CD4-positive, alpha-beta T cell treated with Interleukin-17A for 1 hour (primary cell): ENCODE results near the gene FCSK.

Experiments
- DNase-seq: peaks from one replicate; pipeline ENCODE4 v3.0.0-alpha.2; 2020

The FCSK gene

DNA sequence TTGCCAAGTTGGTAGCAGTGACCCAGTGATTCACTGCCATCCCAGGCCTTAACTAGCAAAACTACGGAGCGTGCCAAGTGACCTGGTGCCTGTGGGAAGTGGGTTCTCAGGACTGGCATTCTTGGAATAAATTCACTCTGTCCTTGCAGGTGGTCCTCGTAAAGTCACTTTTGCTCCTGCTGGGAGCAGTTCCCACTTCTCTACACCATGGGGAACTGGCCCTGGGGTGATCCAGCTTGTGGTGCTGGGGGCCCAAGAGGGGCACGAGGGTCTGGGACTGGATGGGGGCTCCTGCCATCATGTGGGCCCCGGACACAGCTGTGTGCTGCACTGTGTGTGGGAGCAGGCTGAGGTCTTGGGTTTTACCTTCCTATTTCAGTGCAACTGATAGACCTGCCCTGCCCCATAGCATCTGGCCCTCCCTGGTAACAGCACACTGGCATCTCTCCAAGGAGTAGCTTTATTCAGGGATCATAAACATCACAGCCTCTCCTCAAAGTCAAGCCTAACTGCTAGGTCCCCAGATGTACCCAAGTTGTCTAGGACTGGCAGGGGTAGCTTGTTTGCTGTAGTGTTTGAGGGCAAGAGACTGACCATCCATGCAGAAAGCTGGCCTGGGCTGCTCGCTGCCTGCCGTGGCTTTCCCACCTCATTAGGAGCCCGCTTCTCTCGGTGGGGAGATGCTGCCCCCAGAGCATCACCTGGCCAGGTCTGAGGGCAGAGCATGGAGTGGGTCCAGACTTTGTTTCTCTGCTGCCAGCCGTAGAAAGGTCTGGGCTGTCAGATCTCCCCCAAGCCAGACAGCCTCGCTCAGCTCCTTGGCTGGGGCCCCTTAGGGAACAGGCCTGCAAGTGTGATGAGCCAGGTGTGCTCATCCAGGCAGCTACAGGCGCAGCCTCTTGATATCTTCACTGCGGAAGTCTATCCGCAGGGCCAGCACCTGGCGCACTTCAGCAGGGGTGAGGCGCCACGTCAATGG lies 26.0 kb downstream of the FCSK start:
- no peak for DNase-seq

DNA sequence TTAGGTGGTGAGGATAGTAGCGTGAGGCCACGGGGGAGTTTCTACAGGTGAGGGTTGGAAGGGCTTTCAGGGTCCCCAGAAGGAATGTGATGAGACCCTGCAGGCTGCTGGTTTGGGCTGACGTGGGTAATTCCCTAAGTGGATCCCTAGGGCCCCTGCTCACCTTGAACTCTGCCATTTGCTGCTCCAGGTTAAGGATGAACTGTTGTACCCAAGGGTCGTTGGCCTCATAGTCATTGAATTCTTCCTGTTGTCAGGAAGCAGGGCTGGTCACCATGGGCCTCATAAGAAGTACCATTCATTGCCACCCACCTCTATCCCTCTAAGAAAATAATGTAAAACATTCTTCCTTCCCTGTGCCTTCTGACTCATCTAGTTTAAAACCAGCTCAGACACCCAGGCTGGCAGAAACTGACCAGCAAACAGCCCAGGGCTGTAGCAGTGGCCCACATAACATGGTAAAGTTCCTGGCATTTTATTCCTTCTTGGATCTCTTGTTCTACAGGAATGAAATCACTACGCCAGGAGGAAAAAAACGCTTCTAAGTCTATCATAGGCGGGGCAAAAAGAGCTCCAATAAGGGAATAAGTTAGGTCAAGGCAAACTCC lies 27.6 kb downstream of the FCSK start:
- no peak for DNase-seq

DNA sequence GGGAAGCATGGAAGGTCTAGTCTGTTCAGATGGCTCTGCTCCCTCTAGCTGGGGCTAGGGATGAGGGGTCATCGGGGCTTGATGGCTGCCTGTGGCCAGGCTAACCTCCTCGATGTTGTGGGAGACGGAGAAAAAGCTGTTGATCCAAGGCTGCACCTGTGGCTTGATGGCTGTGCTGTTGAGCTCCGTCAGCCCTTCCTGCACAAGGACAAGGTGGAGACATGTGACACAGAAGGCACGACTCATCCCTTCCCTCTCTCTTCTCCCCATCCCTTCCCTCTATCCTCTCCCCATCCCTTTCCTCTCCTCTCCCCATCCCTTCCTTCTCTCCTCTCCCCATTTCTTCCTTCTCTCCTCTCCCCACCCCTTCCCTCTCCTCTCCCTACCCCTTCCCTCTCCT lies 28.2 kb downstream of the FCSK start:
- DNase-seq = no peak

DNA sequence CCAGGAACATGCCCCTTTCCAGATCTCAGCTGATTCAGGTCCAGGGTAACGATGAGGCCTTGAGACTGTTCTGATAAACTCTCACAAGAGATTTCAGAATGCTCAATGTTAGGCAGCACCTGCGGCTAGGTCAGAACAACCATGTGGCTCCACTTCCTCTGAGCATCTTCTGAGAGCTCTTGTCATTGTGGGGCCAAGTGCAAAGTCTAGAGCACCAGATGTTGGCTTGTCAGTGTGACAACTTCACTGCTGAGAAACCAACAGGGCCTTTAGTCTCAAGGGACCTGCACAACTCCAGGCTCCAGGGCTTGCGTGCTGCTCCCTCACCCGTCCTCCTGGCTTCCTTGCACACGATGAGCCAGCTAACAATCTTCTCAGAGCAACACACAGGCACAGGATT lies 29.0 kb downstream of the FCSK start:
- DNase-seq = no peak

DNA sequence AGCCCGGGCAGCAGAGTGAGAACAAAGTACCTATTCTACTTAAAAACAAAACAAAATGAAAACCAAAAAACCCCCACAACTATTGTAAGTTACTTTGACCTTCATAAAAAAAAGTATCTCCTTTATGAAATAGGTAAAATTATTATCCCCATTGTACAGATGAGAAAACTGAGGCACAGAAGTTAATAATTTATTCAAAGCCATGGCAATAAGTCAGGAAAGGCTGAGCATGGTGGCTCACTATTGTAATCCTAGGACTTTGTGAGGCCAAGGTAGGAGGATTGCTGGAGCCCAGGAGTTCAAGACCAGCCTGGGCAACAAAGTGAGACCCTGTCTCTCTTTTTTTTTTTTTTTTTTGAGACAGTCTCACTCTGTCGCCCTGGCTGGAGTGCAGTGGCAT lies 30.5 kb downstream of the FCSK start:
- DNase-seq = no peak

DNA sequence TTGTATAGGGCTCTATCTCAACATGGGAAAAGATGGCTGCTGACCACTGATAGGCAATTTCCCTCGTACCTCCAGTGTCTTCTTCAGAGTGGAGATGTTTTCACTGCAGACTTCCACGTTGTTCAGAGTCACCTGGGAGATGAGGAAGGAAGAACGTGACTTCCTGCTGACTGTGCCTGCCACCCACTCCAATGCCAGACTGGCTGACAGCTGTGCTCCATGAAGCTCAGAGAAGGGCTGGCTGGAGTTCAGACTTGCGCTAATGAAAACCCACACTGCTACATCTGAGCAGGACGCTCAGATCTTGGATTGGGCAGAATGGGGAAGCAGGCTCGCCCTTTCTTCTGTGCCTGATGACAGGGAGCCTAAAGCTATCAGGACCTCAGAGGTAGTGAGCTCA lies 35.9 kb downstream of the FCSK start:
- no peak for DNase-seq

DNA sequence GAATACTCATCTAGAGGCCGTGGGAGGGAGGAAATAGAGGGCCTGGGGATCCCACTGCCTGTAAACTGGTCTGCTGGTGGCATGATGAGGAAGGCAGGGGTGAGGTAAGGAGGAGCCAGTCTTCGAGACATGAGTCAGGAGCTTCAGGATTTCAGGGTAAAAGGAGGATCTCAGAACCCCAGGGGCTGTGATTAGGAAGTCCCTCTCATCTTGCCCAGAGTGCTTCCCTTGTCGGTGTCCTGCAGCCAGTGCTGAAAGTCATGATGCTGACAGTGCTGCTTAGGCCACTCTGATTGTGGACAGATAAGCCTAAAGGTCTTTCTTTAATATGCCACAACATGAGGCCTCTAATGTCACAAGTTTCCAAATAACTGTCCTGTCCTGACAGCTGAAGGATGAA lies 39.4 kb downstream of the FCSK start:
- no peak for DNase-seq

DNA sequence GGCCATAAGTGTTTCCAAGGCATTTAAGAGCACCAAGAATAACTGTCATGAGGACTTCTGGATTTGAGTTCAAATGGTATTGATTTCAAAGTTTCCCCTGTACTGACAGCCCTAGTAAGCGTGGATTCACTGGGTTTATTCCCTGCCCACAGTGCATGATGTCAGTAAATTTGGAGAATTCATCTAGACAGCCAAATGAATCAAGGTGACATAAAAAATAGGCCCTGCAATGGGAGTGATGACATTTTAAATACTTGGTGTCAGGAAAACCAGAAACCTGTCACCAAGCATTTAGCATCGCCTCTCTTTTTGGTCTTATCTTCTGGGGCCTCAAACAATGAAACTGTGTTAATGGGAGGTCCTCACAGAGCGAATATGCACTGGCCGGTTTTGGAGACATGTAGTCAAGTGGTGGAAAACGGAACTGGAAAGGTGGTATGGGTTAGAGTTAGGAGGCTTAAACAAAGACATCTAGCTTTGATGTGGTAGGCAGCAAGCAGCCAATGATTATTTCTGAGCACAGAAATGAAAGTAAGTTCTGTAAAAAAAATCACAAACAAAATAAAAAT lies 39.9 kb downstream of the FCSK start:
- no peak for DNase-seq

DNA sequence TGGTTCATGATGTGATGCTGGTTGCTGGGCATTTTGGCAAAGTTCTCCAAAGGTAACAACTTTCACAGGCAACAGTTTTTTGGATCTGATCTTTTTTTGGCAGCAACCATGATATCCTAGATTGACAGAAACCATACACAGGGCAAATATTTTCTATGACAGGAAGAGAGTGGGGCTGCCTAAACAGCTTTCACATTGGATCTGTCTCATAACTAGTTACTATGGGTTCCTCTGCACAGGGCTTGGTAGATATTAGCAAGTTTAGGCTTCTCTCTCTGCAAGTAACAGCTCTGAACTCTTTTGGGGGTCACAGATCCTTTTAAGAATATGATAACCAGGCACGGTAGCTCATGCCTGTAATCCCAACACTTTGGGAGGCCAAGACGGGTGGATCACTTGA lies 40.4 kb downstream of the FCSK start:
- no peak for DNase-seq

DNA sequence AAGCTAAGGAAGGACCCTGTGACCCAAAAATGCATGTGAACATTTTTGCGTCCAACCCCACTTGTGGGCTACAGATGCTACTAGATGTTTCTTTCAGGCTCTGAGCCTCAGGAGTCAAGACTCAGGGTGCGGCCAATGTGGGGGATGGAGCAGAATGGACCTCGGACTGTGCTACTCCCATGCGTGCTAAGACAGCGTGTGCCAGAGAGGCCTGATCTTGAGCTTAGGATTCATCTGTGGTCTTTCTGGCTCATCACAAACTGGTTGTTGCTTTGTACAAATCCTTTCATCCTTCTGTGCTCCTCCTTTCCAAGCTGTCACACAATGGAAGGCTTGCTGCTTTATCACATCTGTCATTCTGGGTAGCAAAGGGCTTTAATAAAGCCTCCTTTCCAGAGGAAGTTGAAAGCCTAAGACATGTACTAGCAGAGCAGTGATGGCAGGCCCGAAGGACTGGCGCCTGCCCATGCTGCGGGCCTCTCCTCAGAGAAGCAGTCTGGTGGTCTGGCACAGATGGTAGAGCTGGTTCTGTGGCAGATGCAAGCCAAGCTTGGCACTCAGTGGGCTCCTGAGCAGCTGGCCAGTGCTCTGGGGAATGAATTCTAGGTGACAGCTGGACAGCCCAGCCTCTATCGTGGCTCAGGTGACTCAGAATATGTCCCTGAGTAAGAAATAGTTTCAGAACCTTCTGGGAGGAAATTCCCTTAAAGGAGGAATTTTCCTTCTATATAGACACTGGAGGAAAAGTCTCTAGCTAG lies 41.2 kb downstream of the FCSK start:
- no peak for DNase-seq

DNA sequence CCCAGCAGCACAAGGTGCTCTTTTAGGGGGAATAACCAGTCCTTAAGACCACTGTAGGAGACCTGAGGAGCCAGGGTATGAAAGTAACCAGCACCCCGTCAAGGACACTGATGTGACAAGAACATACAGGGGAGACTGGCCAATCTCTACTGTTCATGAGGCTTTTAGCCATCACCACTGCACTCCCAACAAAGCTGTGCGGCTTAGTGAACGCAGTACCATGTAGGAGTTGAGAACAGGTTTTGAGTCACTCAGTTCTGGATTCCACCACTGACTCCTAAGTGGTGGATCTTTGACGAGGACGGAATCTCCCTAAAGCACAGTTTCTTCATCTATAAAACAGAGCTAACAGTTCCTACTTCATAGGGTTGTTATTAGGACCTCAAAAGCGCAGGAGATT lies 42.1 kb downstream of the FCSK start:
- no peak for DNase-seq

DNA sequence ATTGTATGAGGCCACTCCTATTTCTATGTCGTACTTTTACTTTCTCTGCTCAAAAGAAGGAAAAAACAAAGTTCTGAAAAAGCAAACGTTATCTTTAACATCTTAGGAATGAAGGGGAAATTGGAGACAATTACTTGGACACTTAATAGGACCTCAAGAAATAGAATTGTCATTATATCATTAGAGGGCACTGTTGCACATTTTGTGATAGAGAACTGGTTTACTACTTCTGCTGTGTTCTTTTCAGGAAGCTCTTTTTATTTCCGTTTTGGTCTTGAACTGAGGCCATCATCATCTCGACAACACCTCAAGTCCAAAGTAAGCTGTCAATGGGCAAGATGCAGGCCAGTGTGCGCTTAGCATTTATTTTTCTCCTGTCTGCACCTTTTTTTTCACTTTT lies 54.4 kb downstream of the FCSK start:
- peak; percentile 53 for DNase-seq

DNA sequence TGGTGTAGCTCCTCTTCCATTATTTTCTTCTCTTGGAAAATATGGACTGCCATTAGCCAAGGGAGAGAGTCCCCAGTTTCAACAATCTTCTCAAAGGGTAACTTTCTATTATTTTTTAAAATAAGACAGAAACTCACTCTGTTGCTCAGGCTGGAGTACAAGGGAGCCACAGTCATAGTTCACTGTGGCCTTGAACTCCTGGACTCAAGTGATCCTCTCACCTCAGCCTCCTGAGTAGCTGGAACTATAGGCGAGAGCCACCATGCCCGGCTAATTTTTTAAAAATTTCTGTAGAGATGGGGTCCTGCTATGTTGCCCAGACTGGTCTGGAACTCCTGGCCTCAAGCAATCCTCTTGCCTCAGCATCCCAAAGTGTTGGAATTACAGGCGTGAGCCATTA lies 55.8 kb downstream of the FCSK start:
- DNase-seq = no peak

DNA sequence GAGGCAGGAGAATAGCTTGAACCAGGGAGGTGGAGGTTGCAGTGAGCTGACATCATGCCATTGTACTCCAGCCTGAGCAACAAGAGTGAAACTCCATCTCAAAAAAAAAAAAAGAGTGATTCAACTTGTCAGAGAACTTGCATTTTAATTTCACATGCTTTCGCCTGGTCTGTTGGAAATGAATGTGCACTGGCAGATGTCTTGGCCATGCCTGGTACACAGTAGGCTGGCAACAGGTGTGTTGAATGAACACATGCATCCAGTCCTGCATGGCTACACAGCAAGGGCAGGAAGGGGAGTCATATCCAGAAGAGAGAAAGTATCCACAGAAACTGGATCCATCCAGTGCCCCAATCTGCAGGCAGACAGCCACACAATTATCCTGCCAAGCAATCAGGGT lies 57.4 kb downstream of the FCSK start:
- no peak for DNase-seq

DNA sequence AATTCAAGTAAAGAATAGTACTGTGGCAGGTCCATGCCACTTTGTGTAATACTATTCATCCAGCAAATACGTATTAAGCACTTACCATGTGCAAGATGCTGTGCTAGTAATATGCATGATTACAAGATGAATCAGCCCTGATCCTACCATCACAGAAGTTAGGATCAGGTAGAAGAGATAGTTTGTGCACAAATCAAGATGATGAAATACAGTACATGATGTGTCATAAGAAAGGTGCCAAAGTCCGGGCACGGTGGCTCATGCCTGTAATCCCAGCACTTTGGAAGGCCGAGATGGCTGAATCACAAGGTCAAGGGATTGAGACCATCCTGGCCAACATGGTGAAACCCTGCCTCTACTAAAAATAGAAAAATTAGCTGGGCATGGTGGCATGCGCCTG lies 58.1 kb downstream of the FCSK start:
- DNase-seq = no peak

DNA sequence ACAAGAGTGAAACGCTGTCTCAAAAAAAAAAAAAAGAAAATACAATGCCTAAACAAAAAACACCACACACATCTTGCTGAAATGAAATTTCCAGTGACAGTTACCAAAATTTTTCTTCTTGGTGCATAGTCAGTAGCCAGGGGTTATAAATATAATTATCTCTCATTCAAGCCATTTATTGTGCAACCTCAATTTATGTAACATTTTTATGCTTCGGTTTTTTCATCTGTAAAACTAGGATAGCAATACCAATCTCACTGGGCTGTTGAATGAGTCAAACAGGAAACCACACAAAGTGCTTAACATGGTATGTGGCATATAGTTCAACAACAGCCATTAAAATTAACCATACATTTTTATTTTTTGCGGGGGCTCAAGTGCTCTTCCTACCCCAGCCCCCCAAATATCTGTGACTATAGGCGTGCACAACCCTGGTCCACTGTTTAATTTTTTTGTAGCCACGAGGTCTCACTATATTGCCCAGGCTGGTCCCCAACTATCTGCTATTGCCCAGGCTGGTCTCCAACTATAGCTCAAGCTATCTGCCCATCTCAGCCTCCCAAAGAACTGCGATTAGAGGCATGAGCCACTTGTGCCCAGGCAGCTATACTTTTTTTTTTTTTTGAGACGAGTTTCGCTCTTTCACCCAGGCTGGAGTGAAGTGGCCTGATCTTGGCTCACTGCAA lies 66.4 kb downstream of the FCSK start:
- peak; percentile 64 for DNase-seq

DNA sequence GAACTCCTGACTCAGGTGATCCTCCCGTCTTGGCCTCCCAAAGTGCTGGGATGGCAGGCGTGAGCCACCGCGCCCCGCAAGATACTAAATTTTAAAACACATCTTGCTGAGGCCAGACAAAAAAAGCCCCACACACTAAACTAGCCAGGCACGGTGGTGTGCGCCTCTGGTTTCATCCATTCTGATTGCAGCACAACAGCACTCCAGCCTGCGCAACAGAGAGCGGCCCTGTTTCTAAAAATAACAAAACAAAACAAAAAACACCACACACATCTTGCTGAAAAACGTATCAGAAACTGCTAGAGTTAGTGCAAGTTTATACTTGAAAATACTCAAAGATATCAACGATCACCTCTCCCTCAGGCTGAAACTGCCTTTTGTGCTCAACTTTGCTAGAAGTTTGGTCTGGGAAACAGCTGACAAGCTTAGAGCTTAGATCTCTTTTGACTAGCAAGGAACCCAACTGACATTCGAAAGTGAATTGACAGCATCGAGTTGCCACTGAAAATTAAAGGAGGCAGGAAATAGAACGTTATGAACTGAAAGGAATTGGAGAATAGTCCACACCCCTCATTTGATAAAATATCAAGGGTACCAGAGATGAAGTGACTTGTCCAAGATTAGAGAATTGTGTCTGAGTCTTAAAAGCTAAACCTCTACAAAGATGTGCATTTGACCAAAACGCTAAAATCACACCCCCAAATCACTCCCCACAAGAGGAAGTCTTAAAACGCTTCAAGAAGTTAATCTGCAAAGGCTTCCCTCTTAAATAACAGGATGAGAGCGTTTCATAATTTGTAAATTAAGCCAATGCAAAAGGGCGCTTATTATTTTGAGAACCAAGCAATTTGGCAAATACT lies 68.1 kb downstream of the FCSK start:
- DNase-seq = peak; percentile 31

DNA sequence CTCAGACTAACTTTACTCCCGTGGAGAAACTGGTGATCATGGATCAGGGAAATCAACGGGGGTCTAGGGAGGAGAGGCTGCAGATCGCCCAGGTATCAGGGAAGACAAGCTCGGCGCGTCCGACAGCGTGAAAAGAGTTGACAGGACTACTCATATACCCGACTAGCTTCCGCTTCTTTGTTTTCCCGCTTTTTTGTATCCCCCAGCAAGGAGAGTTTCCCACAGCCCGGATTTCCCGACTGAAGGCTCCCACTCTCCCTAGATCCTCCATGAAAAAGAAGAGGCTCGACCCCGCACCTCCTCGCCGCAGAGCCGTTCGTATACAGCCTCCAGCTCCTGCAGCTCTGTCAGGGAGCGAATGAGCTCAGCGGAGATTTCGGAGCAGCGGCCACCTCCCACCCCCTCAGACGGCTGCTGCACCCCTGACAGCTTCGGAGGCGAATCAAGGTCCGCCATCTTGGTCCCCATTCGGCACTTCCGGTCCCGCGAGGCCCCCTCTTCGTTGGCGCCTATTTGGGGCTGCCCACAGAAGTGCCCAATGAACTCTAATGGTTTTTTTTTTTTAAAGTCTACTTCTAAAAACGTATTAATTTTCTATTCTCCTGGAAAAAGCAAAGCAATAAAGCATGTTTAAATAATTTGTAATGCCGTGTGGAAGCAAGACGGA lies 68.8 kb downstream of the FCSK start, which contains the start of gene COG4:
COG4 (minus strand) TSS at position 479 of the 667 bp plus-strand sequence; CDS start at position 468, 11 bp downstream.
- DNase-seq = peak; percentile 93

DNA sequence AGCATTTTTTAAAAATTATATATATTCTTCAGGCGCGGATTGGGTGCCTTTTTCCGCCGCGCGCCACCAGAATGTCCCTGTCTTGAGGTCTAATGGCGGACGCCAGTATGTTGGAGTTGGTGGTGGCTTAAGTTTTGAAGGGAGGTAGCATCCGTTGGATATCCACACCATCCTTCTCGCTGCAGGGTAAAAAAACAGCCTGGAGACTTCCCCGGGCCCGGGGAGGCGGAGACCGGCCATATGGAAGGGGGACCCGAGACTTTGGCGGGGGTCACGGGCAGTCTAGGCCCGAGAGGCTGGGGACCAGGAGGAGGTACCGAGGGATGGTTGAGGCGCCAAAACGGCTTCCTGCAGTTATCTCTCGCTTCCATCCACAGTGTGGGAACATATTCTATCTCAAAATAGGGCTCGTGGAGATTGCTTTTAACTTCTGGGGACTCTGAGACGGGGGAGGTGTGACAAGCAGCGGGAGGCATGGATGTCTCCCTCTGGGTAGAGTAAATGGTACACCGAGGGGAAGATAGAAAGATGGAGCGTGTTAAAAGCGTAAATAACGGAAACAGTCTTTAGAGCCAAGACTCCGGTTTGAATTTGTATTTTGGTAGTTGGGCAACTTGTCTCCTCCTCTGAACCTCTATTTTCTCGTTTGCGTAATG lies 69.5 kb downstream of the FCSK start, which contains the start of gene SF3B3:
SF3B3 (plus strand) TSS at position 74 of the 656 bp plus-strand sequence. CDS start 2,841 bp downstream, outside the sequence.
- no peak for DNase-seq

DNA sequence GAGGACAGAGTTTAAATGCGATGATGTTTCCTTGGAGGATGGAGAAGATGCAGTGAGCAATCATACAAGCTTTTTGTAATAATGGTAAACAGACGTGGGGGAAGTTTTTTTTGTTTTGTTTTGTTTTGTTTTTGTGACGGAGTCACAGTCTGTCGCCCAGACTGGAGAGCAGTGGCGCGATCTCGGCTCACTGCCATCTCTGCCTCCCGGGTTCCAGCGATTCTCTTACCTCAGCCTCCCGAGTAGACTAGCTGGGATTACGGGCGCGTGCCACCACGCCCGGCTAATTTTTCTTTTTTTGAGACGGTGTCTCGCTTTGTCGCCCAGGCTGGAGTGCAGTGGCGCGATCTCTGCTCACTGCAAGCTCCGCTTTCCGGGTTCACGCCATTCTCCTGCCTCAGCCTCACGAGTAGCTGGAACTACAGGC lies 70.0 kb downstream of the FCSK start:
- DNase-seq = peak; percentile 60
